Activated CD8-positive, alpha-beta memory T cell treated with anti-CD3 and anti-CD28 coated beads, Interleukin-2, amount 50 U/mL, for 1 hour (primary cell): ENCODE data around the gene TNS1.

Source experiments
- DNase-seq: peaks from one replicate; pipeline ENCODE4 v3.0.0-alpha.2; 2020; ENCODE audit errors: extremely low read depth

Gene TNS1

GRCh38 chr2:218015586-218016521 is 13.1 kb upstream of the TNS1 start:
- no peak for DNase-seq

GRCh38 chr2:218014706-218015585 is 12.2 kb upstream of the TNS1 start:
- no peak for DNase-seq

DNA sequence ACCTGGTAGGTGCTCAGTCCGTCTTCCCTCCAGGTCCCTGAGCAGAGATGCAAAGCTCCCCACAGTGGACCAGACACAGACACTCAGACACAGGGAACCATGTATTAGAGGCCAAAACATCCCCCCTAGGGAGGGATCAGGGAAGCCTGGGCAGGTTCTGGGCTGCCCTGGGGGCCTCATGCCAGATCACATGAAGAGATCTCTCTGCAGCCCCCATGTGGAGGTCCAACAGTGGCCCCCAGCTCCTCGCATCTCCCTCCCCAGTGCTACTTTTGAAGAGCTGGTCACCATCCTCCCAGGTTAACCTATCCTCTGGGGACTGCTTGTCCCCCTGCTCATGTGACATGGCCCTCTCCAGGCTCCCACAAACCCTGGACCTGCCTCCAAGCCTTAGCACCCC is 10.5 kb upstream of the TNS1 start:
- no peak for DNase-seq

DNA sequence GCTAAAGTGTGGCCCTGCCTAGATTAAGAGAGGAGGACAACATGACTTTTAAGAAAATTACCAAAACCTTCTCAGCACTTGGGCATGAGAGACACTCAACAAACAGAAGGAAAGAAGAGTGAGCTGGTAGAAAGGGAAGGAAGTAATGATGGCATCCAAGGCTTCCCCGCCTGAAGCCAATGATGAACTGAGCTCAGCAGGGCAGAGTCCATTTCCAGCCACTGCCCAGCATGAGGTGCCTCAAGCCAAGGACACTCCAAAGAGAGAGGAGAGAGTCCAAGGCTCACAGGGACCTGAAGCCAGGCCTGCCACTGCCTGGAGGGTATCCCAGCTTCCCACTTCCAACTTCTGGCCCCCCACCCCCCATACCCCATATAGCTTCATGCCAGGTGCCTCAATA is 9.5 kb upstream of the TNS1 start:
- no peak for DNase-seq

DNA sequence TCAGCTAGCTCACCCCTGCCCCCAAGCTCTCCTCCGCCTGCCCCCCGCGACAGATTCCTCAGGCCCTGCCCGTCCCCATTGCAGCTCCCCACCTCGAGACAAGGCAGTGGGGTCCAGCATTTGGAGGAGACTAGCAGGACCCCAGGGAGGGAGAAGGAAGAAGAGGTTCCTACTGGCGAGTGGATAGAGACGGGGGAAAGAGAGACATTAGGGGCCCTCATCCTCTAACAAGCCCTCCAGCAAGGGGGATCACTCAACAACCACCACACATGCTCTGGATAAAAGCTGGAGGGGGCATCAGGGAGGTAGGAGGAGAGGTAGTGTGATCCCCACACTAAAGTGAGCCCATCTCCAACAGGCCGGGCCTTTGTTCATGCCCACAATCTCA is 8.9 kb upstream of the TNS1 start:
- DNase-seq: no peak

DNA sequence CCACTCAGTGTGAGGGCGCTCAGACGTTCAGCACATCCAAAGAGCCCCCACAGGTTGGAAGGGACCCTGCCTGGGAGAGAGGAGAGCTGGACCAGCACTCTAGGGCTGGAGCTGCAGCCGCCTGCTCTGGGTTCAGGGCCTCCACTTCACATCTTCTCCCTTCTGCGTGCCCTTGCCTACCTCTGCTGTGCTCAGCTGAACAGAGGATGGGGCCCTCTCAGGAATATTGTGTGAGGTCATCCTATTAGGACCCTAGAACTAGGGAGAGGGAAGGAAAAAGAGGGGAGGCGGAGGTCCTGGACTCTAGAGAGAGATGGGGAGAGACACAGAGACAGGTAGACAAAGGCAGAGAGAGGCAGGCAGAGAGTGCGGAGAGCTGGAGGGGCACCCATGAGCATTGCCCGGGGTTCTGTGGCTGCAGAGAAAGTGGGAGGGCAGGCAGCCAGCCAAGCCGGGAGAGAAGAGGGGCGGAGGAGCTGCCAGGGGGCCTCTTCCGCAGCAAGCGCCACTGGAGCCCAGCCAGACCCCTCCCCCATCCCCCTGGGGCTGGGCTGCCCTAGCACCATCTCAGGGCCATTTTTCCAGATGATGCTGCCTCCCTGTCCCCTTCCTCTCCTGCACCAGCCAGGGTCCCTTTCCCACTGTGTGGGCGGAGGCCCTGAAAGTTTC is 8.3 kb upstream of the TNS1 start:
- DNase-seq: no peak

DNA sequence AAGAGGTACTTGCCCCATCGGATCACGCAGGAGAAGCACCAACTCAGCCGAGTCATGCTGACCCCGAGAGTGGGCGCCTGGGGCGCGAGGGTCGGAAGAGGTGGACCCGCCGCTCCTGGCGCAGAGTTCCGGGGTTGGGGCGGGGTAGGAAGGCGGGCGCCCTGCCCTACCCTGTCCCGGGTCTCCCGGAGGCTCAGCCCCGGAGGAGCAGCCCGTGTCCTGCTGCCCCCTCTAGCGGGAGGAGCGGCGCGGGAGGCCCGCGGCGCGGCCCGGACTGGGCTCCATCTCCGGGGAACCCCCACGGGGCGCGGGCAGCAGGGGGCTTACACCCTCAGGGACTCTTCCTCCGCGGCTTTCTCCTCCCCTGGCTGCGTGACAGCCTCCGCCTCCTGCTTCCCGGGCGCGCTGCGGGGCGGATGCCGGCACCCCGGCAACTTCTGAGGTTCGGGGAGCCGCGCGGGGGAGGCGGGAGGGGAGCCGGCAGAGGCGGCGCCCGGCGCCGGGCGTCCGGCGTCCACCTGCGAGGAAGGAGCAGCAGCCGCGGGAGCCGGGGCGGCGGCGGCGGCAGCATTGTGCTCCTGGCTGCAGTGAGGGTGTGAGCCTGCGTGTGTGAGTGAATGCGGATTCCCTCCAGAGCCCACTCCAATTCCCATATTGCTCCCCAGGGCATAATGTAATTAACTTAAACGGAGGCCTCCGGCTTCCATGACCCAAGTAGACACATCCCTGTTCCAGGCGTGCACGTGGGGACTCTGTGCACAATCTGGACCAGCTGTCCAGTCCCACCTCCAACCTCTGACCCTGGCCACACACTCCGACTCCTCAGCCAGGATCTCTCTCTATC is 7.6 kb upstream of the TNS1 start:
- no peak for DNase-seq

GRCh38 chr2:218009765-218010139 is 7.0 kb upstream of the TNS1 start:
- no peak for DNase-seq

GRCh38 chr2:218009231-218009630 is 6.4 kb upstream of the TNS1 start:
- DNase-seq: no peak

DNA sequence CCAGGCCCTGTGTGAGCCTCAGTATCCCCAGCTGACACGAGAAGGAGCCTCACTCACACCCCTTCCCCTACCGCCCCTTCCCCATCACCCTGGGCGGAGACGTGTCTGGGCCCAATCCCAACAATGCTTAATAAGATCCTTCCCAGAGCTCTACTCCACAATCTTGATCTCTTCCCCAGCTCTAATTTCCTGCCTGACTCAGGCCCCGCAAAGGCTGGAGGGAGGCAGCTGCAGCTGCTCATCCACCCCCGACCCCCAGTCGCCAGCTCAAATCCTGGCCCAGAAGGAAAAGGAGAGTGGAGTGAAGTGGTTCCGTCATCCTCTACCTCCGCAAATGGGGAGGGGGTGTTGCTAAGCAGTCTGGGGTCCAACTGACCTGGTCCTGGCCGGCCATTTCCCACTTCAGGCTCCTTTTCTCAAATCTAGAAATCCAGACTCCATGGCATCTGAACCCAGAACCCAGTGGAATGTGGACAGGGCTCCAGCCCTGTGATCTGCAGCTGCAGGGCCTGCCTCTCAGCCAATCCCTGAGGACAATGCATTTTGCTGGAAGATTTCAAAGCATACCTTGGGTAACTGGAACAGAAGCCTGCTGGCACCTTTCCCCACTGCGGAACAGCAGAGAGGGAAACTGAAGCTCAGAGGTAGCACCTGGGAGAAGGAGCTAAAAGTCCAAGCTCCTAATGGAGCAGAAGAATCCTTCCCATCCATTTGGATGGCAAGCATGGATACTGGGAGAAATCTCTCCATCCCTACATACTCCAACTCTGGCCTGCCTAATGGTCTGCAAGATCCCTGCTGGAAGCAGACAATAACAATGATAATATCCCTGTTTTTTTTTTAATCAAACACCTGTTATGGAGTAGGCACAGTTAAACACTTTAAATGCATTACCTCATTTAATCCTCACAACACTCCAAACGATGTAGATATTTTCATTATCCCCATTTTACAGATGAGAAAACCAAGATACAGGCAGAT is 5.6 kb upstream of the TNS1 start:
- DNase-seq: no peak

GRCh38 chr2:218006741-218007140 is 3.9 kb upstream of the TNS1 start:
- no peak for DNase-seq

DNA sequence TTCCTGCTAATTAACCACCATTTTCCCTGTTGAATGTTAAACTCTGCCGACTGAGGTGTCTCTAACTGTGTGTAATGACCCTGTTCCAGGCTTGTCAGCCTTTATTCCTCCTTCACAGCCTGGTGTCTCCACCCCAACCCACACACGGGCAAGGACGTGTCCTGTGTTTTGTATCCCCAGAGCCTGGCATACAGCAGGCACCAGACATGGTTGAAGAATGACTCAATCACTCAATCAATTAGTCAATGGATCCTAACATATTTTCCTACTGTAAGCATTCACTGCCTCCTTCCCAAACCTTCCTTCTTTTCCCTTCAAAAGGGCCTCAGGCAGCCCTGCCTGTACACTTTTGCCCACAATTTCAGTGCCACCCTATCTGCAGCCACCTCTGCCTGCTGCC is 2.7 kb upstream of the TNS1 start:
- DNase-seq: no peak

- no peak for DNase-seq
Measured at GRCh38 chr2:218005028-218005427, 2.2 kb upstream of the TNS1 start.

DNA sequence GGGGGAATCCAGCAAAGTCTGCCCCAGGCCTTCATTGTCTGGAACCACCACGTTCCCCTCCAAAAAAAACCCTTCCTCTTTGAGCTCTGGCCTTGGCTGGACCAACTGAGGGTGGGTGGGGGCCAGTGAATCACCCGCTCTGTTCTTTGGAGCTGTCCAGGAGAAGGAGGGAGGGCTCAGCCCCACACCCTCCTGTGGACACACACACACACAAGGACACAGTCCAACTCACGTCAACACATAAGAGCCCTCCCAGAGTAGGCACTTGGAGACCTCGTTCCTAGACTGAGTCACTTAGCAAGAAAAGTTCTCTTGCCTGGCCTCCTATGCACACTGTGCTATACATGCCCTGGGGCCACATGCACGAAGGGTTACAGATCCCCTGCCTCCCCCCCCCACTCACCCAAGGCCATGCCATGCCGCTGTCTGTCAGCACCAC is 1.2 kb upstream of the TNS1 start:
- no peak for DNase-seq

- DNase-seq: no peak
Measured at GRCh38 chr2:218003281-218003944, 618 bp upstream of the TNS1 start.

GRCh38 chr2:218002143-218002844 is 501 bp downstream of the TNS1 start:
- DNase-seq: no peak

DNA sequence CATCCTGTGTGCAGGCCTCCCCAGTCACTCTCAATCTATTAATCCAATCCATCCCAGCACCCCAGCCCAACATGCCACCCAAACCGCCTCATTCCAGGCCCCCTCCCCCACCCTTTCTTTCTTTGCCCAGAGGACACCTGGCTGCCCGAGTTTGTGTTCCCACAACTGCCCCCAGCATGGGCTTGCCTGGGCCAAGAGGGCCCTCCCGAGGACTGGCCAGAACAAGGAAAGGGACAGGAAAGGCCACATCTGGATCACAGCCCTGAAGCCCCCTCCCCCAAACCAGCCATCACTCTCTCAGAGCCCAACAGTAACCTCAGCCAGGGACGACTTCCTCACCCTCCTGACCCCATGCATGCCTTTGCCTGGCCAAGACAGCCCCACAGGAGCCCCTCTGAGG is 1.2 kb downstream of the TNS1 start:
- no peak for DNase-seq

DNA sequence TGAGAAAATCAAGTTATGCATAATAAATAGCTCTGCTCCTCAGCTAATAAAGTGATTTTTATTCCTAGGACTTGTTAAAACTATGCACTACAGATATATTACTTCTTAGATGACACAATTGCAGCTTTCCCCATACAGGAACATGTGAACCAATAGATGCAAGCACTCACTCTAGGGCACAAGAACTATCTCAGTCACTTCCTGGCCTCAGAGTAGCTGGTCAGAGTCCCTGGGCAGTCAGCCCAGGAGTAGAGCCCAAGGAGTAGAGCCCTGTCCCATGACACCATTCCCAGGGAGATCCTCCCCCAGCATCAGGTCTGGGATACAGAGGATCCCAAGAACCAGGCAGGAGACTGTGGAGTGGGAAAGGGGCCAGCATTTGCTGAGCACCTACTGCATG is 2.7 kb downstream of the TNS1 start:
- DNase-seq: no peak

DNA sequence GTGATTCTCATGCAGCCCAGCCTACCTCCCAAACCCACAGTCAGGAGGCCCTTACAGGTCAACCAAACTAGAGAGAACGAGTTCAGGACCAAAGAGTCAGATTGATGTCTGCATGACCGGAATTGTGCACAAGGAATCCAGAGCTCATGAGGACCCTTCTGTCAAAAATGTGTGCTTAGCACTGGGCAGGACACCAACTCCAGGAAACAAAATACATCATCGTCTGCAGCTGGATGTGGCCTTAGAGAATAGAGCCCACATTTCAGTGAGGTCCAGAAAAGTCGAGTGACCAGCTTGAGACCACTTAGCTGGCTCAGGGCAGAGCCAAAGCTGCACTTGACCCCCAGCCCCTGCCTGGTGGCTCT is 3.2 kb downstream of the TNS1 start:
- DNase-seq: no peak
